ENCODE results near the gene METTL1. TPM values are rescaled to one million over a fixed set of nuclear protein-coding genes. Genes with fewer than 3 reads are reported as not detected.
A peak's percentile ranks its signal among the peaks of the same experiment; 100 is the strongest.

Gene METTL1
- total RNA-seq, 1 experiment from 2014 or later, result 17.9 TPM

GRCh38 chr12:57754411-57755193 is 17.3 kb downstream of the METTL1 start, which contains the start of gene MARCHF9:
MARCHF9 (plus strand) TSS chr12:57755103; CDS start chr12:57755529, 426 bp downstream.
- no peaks in the 10 kb centered on the region for H3K9me3 ChIP-seq (ENCODE audit: insufficient read depth, low read depth)
- peaks cover 23% of the 10 kb centered on the region for H3K79me2 ChIP-seq (ENCODE audit: low read depth)
- CTCF ChIA-PET, result no interaction called here
- POLR2A ChIA-PET (ENCODE audit: unreplicated experiment), result interaction anchor here (0.7 kb wide), 1 partner anchor 12 kb away, joined by 6 read pairs; no protein-coding TSS in a partner anchor
- peak; percentile 62 to 83 for DNase-seq
- no peaks in the 10 kb centered on the region for H3K27me3 ChIP-seq (ENCODE audit: insufficient read depth, low read depth)
- BruUV-seq (replicated peaks), result no TSS peak
- peak within 1 kb of the TSS; percentile 83 for H2AFZ ChIP-seq
- peaks cover 27% of the 10 kb centered on the region for H3K4me1 ChIP-seq (replicated peaks; ENCODE audit: insufficient read depth)
- intact Hi-C loops (cut with micrococcal nuclease; ENCODE audit: unreplicated experiment), result loop anchor here (2.0 kb wide), 1 partner anchor 18 kb away; the partner anchor contains the start of genes EEF1AKMT3 and METTL1
- no peak within 1 kb of the TSS for H3K27ac ChIP-seq
- peaks cover 8% of the 10 kb centered on the region for H3K36me3 ChIP-seq (ENCODE audit: low read depth)
- peak within 1 kb of the TSS; percentile 93 for H3K4me2 ChIP-seq
- peaks cover 13% of the 10 kb centered on the region; the same call in 1 of the 2 replicates for H3F3A ChIP-seq (ENCODE audit: insufficient read depth, low read depth)
- TF ChIP-seq EZH2 (IDR thresholded peaks at IDR 0.05; ENCODE audit: low read depth) (no peak), CTCF (conservative IDR thresholded peaks at IDR 0.05) (no peak)
- H3K4me3 ChIP-seq, result peak within 1 kb of the TSS; percentile 68
- no peaks in the 10 kb centered on the region; the same call in 1 of the 2 replicates for H4K20me1 ChIP-seq (ENCODE audit: insufficient read depth)
- H3K9me2 ChIP-seq (ENCODE audit: insufficient read depth), result no peaks in the 10 kb centered on the region

GRCh38 chr12:57753756-57754337 is 18.1 kb downstream of the METTL1 start:
- peak overlapping the region; percentile 93 for H3K4me2 ChIP-seq
- TF ChIP-seq CTCF (conservative IDR thresholded peaks at IDR 0.05) (no peak), EZH2 (IDR thresholded peaks at IDR 0.05; ENCODE audit: low read depth) (no peak)
- H3K27me3 ChIP-seq (ENCODE audit: insufficient read depth, low read depth), result no peaks in the 10 kb centered on the region
- H3K9me2 ChIP-seq (ENCODE audit: insufficient read depth), result no peaks in the 10 kb centered on the region
- peaks cover 20% of the 10 kb centered on the region; the same call in 1 of the 2 replicates for H3F3A ChIP-seq (ENCODE audit: insufficient read depth, low read depth)
- POLR2A ChIA-PET (ENCODE audit: unreplicated experiment), result interaction anchor here (0.7 kb wide), 1 partner anchor 12 kb away, joined by 6 read pairs; no protein-coding TSS in a partner anchor
- intact Hi-C loops (cut with micrococcal nuclease; ENCODE audit: unreplicated experiment), result loop anchor here (2.0 kb wide), 2 partner anchors 19 to 231 kb away; partner anchors contain the start of genes EEF1AKMT3, MBD6 and METTL1
- CTCF ChIA-PET, result no interaction called here
- peak overlapping the region; percentile 68; the same call in 1 of the 2 replicates for H3K4me3 ChIP-seq
- no peaks in the 10 kb centered on the region for H3K9me3 ChIP-seq (ENCODE audit: insufficient read depth, low read depth)
- H3K27ac ChIP-seq, result no peak overlapping the region
- no peak overlapping the region for H2AFZ ChIP-seq
- no peaks in the 10 kb centered on the region for H4K20me1 ChIP-seq (ENCODE audit: insufficient read depth)
- no TSS peak for BruUV-seq (replicated peaks)
- peaks cover 14% of the 10 kb centered on the region for H3K36me3 ChIP-seq (ENCODE audit: low read depth)
- H3K4me1 ChIP-seq (replicated peaks; ENCODE audit: insufficient read depth), result peaks cover 27% of the 10 kb centered on the region
- H3K79me2 ChIP-seq (ENCODE audit: low read depth), result peaks cover 27% of the 10 kb centered on the region
- no peak for DNase-seq

GRCh38 chr12:57752668-57753000 is 19.3 kb downstream of the METTL1 start:
- intact Hi-C loops (cut with micrococcal nuclease; ENCODE audit: unreplicated experiment), result loop anchor here (2.0 kb wide), 1 partner anchor 230 kb away; the partner anchor contains the start of gene MBD6
- peaks cover 14% of the 10 kb centered on the region for H3K36me3 ChIP-seq (ENCODE audit: low read depth)
- no peaks in the 10 kb centered on the region for H4K20me1 ChIP-seq (ENCODE audit: insufficient read depth)
- H3K9me3 ChIP-seq (ENCODE audit: insufficient read depth, low read depth), result no peaks in the 10 kb centered on the region
- H3K79me2 ChIP-seq (ENCODE audit: low read depth), result peaks cover 27% of the 10 kb centered on the region
- no peak overlapping the region for H3K27ac ChIP-seq
- H2AFZ ChIP-seq, result no peak overlapping the region
- no peaks in the 10 kb centered on the region for H3K27me3 ChIP-seq (ENCODE audit: insufficient read depth, low read depth)
- no peaks in the 10 kb centered on the region for H3K9me2 ChIP-seq (ENCODE audit: insufficient read depth)
- CTCF ChIA-PET, result no interaction called here
- POLR2A ChIA-PET (ENCODE audit: unreplicated experiment), result no interaction called here
- H3F3A ChIP-seq (ENCODE audit: insufficient read depth, low read depth), result peaks cover 29% of the 10 kb centered on the region; the same call in 1 of the 2 replicates
- TF ChIP-seq EZH2 (IDR thresholded peaks at IDR 0.05; ENCODE audit: low read depth), result no peak
- H3K4me1 ChIP-seq (replicated peaks; ENCODE audit: insufficient read depth), result peaks cover 27% of the 10 kb centered on the region
- no TSS peak for BruUV-seq (replicated peaks)
- peak overlapping the region; percentile 51 for H3K4me3 ChIP-seq
- no peak for DNase-seq
- peak overlapping the region; percentile 74 for H3K4me2 ChIP-seq

All from PC-9 (cell line).